IMR-90 (cell line): ENCODE results near the gene SLCO3A1. TPM values are rescaled to one million over a fixed set of nuclear protein-coding genes. Genes with fewer than 3 reads are reported as not detected.

ENCODE experiments used
- ATAC-seq: fragments of 200-7000 bp; cut with Tn5 transposase; 2 replicates; pipeline ENCODE4 v1.9.1; 2020; ENCODE audit warnings: low read depth, mild to moderate bottlenecking, moderate library complexity
- BruUV-seq: library from RNA; stranded (reverse); fragments of 400-500 nt; replicated peaks from 2 replicates; lab custom pipeline; 2021; lab: Mats Ljungman, UMichigan
- CTCF ChIA-PET: fragments of 300-600 bp; formaldehyde crosslinking; extraction: SDS; loops from one replicate; lab custom pipeline; 2021; ENCODE audit warnings: antibody characterized with exemption; lab: Yijun Ruan, JAX
- POLR2A ChIA-PET: fragments of 300-600 bp; sonication (Branson Sonifier 250); formaldehyde crosslinking; loops from one replicate; lab custom pipeline; 2022; ENCODE audit warnings: antibody characterized with exemption; ENCODE audit not compliant: unreplicated experiment; lab: Charles Lee
- DNase-seq: peaks from one replicate; pipeline ENCODE4 v3.0.0; 2013
- H2AFZ ChIP-seq: replicated peaks from 2 replicates; pipeline ENCODE3; 2013; ENCODE audit warnings: low read length, mild to moderate bottlenecking; ENCODE audit not compliant: poor library complexity
- H2AK5ac ChIP-seq: 2 replicates; pipeline ENCODE4 v1.6.1; 2013; ENCODE audit warnings: low read depth, low read length, inconsistent platforms
- H2AK9ac ChIP-seq: replicated peaks from 2 replicates; pipeline ENCODE3; 2013; ENCODE audit warnings: mild to moderate bottlenecking, low read depth, low read length, moderate library complexity; ENCODE audit not compliant: poor library complexity
- H2BK120ac ChIP-seq: 2 replicates; pipeline ENCODE4 v1.6.1; 2013; ENCODE audit warnings: low read depth, low read length, inconsistent platforms
- H2BK15ac ChIP-seq: 3 replicates; pipeline ENCODE4 v1.6.1; 2013; ENCODE audit warnings: low read depth, low read length, inconsistent platforms
- H2BK20ac ChIP-seq: 2 replicates; pipeline ENCODE4 v1.6.1; 2013; ENCODE audit warnings: low read depth, mild to moderate bottlenecking, inconsistent platforms, low read length, moderate library complexity
- H2BK5ac ChIP-seq: 2 replicates; pipeline ENCODE4 v1.6.1; 2013; ENCODE audit warnings: mild to moderate bottlenecking, low read depth, low read length, inconsistent platforms; ENCODE audit not compliant: poor library complexity, severe bottlenecking
- H3K14ac ChIP-seq: replicated peaks from 2 replicates; pipeline ENCODE4 v1.6.1; 2013; ENCODE audit warnings: low read depth, low read length, inconsistent platforms
- H3K18ac ChIP-seq: 2 replicates; pipeline ENCODE4 v1.6.1; 2013; ENCODE audit warnings: low read depth, low read length, control low read depth
- H3K23ac ChIP-seq: 2 replicates; pipeline ENCODE4 v1.6.1; 2013; ENCODE audit warnings: low read depth, low read length, inconsistent platforms
- H3K27ac ChIP-seq: 2 replicates; pipeline ENCODE4 v1.5.1; 2013; ENCODE audit warnings: mild to moderate bottlenecking, control low read depth, low read length; ENCODE audit not compliant: insufficient read depth
- H3K27me3 ChIP-seq: 2 replicates; pipeline ENCODE4 v1.6.1; 2013; ENCODE audit warnings: low read length; ENCODE audit not compliant: control insufficient read depth, insufficient read depth
- H3K36me3 ChIP-seq: 2 replicates; pipeline ENCODE4 v1.6.1; 2013; ENCODE audit warnings: low read length, mixed read lengths; ENCODE audit not compliant: control insufficient read depth, insufficient read depth
- H3K4ac ChIP-seq: 2 replicates; pipeline ENCODE4 v1.6.1; 2013; ENCODE audit warnings: low read depth, low read length, inconsistent platforms
- H3K4me1 ChIP-seq: 2 replicates; pipeline ENCODE4 v1.6.1; 2013; ENCODE audit warnings: low read length, mixed read lengths; ENCODE audit not compliant: control insufficient read depth, insufficient read depth
- H3K4me2 ChIP-seq: 2 replicates; pipeline ENCODE4 v1.6.1; 2013; ENCODE audit warnings: low read depth, mild to moderate bottlenecking, control low read depth, low read length, moderate library complexity
- H3K4me3 ChIP-seq: 2 replicates; pipeline ENCODE4 v1.5.1; 2013; ENCODE audit warnings: low read depth, mild to moderate bottlenecking, control low read depth, low read length, moderate library complexity; ENCODE audit not compliant: insufficient read depth
- H3K56ac ChIP-seq: 2 replicates; pipeline ENCODE4 v1.6.1; 2013; ENCODE audit warnings: low read length, inconsistent platforms; ENCODE audit not compliant: insufficient read depth; ENCODE audit errors: extremely low read depth
- H3K79me1 ChIP-seq, 2 experiments: 2 replicates each; pipeline ENCODE4 v1.6.1; 2013; ENCODE audit warnings: low read length in 2 of 2, inconsistent platforms in 1 of 2, low read depth in 1 of 2
- H3K9ac ChIP-seq: 2 replicates; pipeline ENCODE4 v1.6.1; 2013; ENCODE audit warnings: low read depth, low read length, control low read depth
- H3K9me1 ChIP-seq: 2 replicates; pipeline ENCODE4 v1.6.1; 2013; ENCODE audit warnings: low read length, inconsistent platforms; ENCODE audit not compliant: insufficient read depth
- H3K9me3 ChIP-seq: 2 replicates; pipeline ENCODE4 v1.6.1; 2013; ENCODE audit warnings: low read length; ENCODE audit not compliant: control insufficient read depth, insufficient read depth
- H4K20me1 ChIP-seq: 2 replicates; pipeline ENCODE4 v1.6.1; 2013; ENCODE audit warnings: low read length, inconsistent platforms; ENCODE audit not compliant: insufficient read depth
- H4K5ac ChIP-seq: 2 replicates; pipeline ENCODE4 v1.6.1; 2013; ENCODE audit warnings: mild to moderate bottlenecking, low read depth, low read length, control low read depth
- H4K8ac ChIP-seq, 2 experiments: 2 replicates each; pipeline ENCODE4 v1.6.1; 2013; ENCODE audit warnings: low read depth in 2 of 2, low read length in 2 of 2, control low read depth in 1 of 2, inconsistent platforms in 1 of 2
- H4K91ac ChIP-seq: 2 replicates; pipeline ENCODE4 v1.6.1; 2013; ENCODE audit warnings: low read depth, low read length, inconsistent platforms; ENCODE audit not compliant: insufficient read depth
- BHLHE40 ChIP-seq: fragments of 150-350 bp; IDR thresholded peaks from 2 replicates; pipeline ENCODE4 v1.6.1; 2016; ENCODE audit warnings: mild to moderate bottlenecking, low read depth, low read length
- CEBPB ChIP-seq: IDR thresholded peaks from 2 replicates; pipeline ENCODE4 v1.6.1; 2012; ENCODE audit warnings: low read depth, low read length, improper control_type of control experiment
- CHD1 ChIP-seq: IDR thresholded peaks from 2 replicates; pipeline ENCODE4 v1.6.1; 2012; ENCODE audit warnings: low read depth, low read length, improper control_type of control experiment
- MAZ ChIP-seq: IDR thresholded peaks from 2 replicates; pipeline ENCODE4 v1.6.1; 2012; ENCODE audit warnings: low read depth, mild to moderate bottlenecking, low read length, improper control_type of control experiment, moderate library complexity, borderline replicate concordance
- NFE2L2 ChIP-seq: fragments of 150-350 bp; IDR thresholded peaks from 2 replicates; pipeline ENCODE4 v1.6.1; 2016; ENCODE audit warnings: low read depth, mild to moderate bottlenecking, low read length
- RAD21 ChIP-seq: IDR thresholded peaks from 2 replicates; pipeline ENCODE4 v1.6.1; 2012; ENCODE audit warnings: low read length, improper control_type of control experiment
- SMC3 ChIP-seq: fragments of 150-350 bp; IDR thresholded peaks from 2 replicates; pipeline ENCODE4 v1.6.1; 2016; ENCODE audit warnings: low read depth, mild to moderate bottlenecking, antibody characterized with exemption, low read length, moderate library complexity
- USF2 ChIP-seq: fragments of 150-350 bp; IDR thresholded peaks from 2 replicates; pipeline ENCODE4 v1.6.1; 2017; ENCODE audit warnings: mild to moderate bottlenecking, antibody characterized with exemption, low read length, low read depth
- WGBS, 2 experiments: methylation state at CpG; one replicate each; pipeline versions ENCODE4 v1.1.5 to v1.1.7; 2013; ENCODE audit warnings: missing lambda C conversion rate in 2 of 2; ENCODE audit not compliant: insufficient read length in 1 of 2; ENCODE audit errors: extremely low coverage in 2 of 2; 5-methylcytosine and 5-hydroxymethylcytosine counted together
- dilution Hi-C: fragments of 300-500 bp; cut with HindIII; formaldehyde crosslinking; loops from one replicate; pipeline ENCODE4 v1.14.3; 2018; ENCODE audit warnings: low sequenced_read_pairs; ENCODE audit not compliant: unreplicated experiment
- in situ Hi-C: fragments of 300-500 bp; cut with MboI; formaldehyde crosslinking; loops from 3 replicates; pipeline ENCODE4 v1.14.3; 2019; ENCODE audit warnings: low sequenced_read_pairs, inconsistent platforms, mixed read lengths
- intact Hi-C: fragments of 100-400 bp; cut with micrococcal nuclease; formaldehyde crosslinking; loops from 2 replicates; pipeline ENCODE4 v1.10.0; 2022
- polyA plus RNA-seq, 3 experiments: library from polyadenylated mRNA; depleted of rRNA; stranded (reverse); fragments of >200 nt; gene quantifications; 2 replicates each; pipeline ENCODE4 v1.2.3, GENCODE V29; 2012; ENCODE audit warnings: low replicate concordance in 1 of 3
- total RNA-seq: library from RNA; depleted of rRNA; stranded (reverse); fragments of >200 nt; gene quantifications from 2 replicates; pipeline ENCODE4 v1.2.3, GENCODE V29; 2012

SLCO3A1 gene
- total and polyA plus RNA-seq, 2 of the 4 experiments (the other 2 are of a cell fraction) = 4.7 to 8.1 TPM

DNA sequence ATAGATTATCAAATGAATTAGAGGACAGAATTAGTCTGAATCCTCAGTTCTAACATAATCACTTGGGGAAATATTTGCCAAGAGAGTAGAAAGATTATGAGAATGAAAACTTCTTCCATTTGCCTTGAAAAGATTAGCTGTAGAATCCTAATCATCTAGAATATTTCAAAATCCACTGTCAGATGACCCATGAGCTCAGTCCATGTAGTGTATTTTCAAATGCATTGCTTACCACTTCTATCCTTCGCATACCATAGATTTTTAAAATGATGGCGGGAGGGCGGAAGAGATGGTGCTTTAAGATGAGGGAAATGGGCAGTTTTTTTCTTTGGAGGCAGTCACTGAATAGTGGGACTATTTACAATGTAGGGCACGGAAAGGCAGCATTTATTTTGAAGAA lies 136.3 kb downstream of the SLCO3A1 start:
- H2BK5ac ChIP-seq = no peak overlapping the region
- H3K23ac ChIP-seq = no peak overlapping the region
- ChIA-PET POLR2A (no interaction called here), CTCF (interaction anchor here (0.5 kb wide), 1 partner anchor 1627 kb away, joined by 7 read pairs; no protein-coding TSS in a partner anchor)
- H2AFZ ChIP-seq = no peak overlapping the region
- no peak overlapping the region for H4K91ac ChIP-seq
- BruUV-seq = no TSS peak
- no CpG with 5 or more reads among the region's 4 CpGs for WGBS, 2 experiments
- H3K27ac ChIP-seq = no peak overlapping the region
- no peak overlapping the region for H3K4me3 ChIP-seq
- no peak overlapping the region for H3K4ac ChIP-seq
- in situ Hi-C loops (no loop called here), intact Hi-C loops (no loop called here), dilution Hi-C loops (no loop called here)
- H3K9me1 ChIP-seq = no peaks in the 10 kb centered on the region
- H3K9ac ChIP-seq = no peak overlapping the region
- no peak overlapping the region for H2BK15ac ChIP-seq
- no peak overlapping the region for H4K5ac ChIP-seq
- H2BK120ac ChIP-seq = no peak overlapping the region
- H3K56ac ChIP-seq = no peak overlapping the region
- no peak for DNase-seq
- ATAC-seq = no peak
- H3K36me3 ChIP-seq = no peaks in the 10 kb centered on the region
- H3K4me2 ChIP-seq = no peak overlapping the region
- no peak overlapping the region for H2AK9ac ChIP-seq
- no peaks in the 10 kb centered on the region for H3K4me1 ChIP-seq
- 0 out of 4 replicates have a peak, but pooled peaks cover 0 to 3% of the 10 kb centered on the region in 2 experiments for H3K79me1 ChIP-seq
- no peaks in the 10 kb centered on the region for H4K20me1 ChIP-seq
- H3K14ac ChIP-seq = no peak overlapping the region
- no peaks in the 10 kb centered on the region; the same call in 1 of the 2 replicates for H3K27me3 ChIP-seq
- no peak overlapping the region for H3K18ac ChIP-seq
- TF ChIP-seq MAZ (no peak), USF2 (no peak), CEBPB (no peak), CHD1 (no peak), NFE2L2 (no peak), SMC3 (no peak), BHLHE40 (no peak), RAD21 (no peak)
- no peaks in the 10 kb centered on the region for H3K9me3 ChIP-seq
- no peak overlapping the region for H2BK20ac ChIP-seq
- H2AK5ac ChIP-seq = no peak overlapping the region
- H4K8ac ChIP-seq = no peak overlapping the region
